HCT116 (cell line): Measurements from ENCODE around the gene CUX1. TPM values are rescaled to one million over a fixed set of nuclear protein-coding genes. Genes with fewer than 3 reads are reported as not detected.

Experiments used
- ATAC-seq: fragments of 200-7000 bp; cut with Tn5 transposase; 2 replicates; pipeline ENCODE4 v1.9.1; 2020; ENCODE audit warnings: mild to moderate bottlenecking, moderate library complexity
- BruUV-seq: library from RNA; stranded (reverse); fragments of 400-500 nt; replicated peaks from 2 replicates; lab custom pipeline; 2021; lab: Mats Ljungman, UMichigan
- CTCF ChIA-PET: fragments of 300-600 bp; sonication (Branson Sonifier 250); formaldehyde crosslinking; loops from one replicate; lab custom pipeline; 2021; ENCODE audit warnings: antibody characterized with exemption; lab: Charles Lee
- POLR2A ChIA-PET: fragments of 300-600, 350-600 bp; sonication (Branson Sonifier 250); formaldehyde crosslinking; loops from one replicate; lab custom pipeline; 2021; ENCODE audit warnings: antibody characterized with exemption; lab: Charles Lee
- RAD21 ChIA-PET, 2 experiments: fragments of 300-600 bp; sonication (Branson Sonifier 250); formaldehyde crosslinking; loops; one replicate each; lab custom pipeline; 2023; ENCODE audit warnings: low total read pairs in 2 of 2; ENCODE audit not compliant: uncharacterized antibody in 2 of 2, unreplicated experiment in 2 of 2, low non-redundant PET in 1 of 2; lab: Charles Lee
- DNase-seq: peaks from one replicate; pipeline ENCODE4 v3.0.0-alpha.2; 2010; ENCODE audit warnings: low read depth, low spot score
- H2AFZ ChIP-seq: fragments of 200-600 bp; shearing (Covaris generic), sonication (generic); 2 replicates; pipeline ENCODE4 v1.6.1; 2017; ENCODE audit warnings: low read depth, mixed run types, mixed read lengths, antibody characterized with exemption, low read length; ENCODE audit not compliant: poor library complexity, severe bottlenecking
- H3K27ac ChIP-seq: 2 replicates; pipeline ENCODE4 v1.5.1; 2012; ENCODE audit warnings: low read depth, low read length
- H3K27me3 ChIP-seq: fragments of 200-600 bp; sonication (generic); 2 replicates; pipeline ENCODE4 v1.6.1; 2016; ENCODE audit warnings: mixed run types, low read length, mixed read lengths; ENCODE audit not compliant: insufficient read depth
- H3K36me3 ChIP-seq, 2 experiments: fragments of 200-500 bp in 1 of 2; fragments of 200-600 bp in 1 of 2; sonication (Bioruptor generic) in 1 of 2; sonication (generic) in 1 of 2; 2 replicates each; pipeline versions ENCODE4 v1.5.1 to v1.6.1; 2014 to 2016; ENCODE audit warnings: low read length in 2 of 2, inconsistent platforms in 1 of 2, mixed read lengths in 1 of 2, mixed run types in 1 of 2; ENCODE audit not compliant: insufficient read depth in 2 of 2, control insufficient read depth in 1 of 2
- H3K4me1 ChIP-seq, 2 experiments: fragments of 200-600 bp in 1 of 2; sonication (generic) in 1 of 2; 2 replicates each; pipeline versions ENCODE4 v1.5.1 to v1.6.1; 2012 to 2017; ENCODE audit warnings: low read length in 2 of 2, inconsistent platforms in 1 of 2, mild to moderate bottlenecking in 1 of 2, mixed read lengths in 1 of 2, mixed run types in 1 of 2, moderate library complexity in 1 of 2; ENCODE audit not compliant: insufficient read depth in 2 of 2, control insufficient read depth in 1 of 2
- H3K4me2 ChIP-seq: fragments of 200-600 bp; sonication (generic); 2 replicates; pipeline ENCODE4 v1.6.1; 2017; ENCODE audit warnings: mixed run types, low read length, mixed read lengths
- H3K4me3 ChIP-seq, 2 experiments: fragments of 200-600 bp in 1 of 2; sonication (generic) in 1 of 2; replicated peaks in 1 of 2; 2 replicates each; pipeline ENCODE4 v1.5.1; 2011 to 2016; ENCODE audit warnings: low read length in 2 of 2, control low read depth in 1 of 2, low read depth in 1 of 2, mild to moderate bottlenecking in 1 of 2, mixed read lengths in 1 of 2, mixed run types in 1 of 2
- H3K79me2 ChIP-seq: fragments of 200-600 bp; sonication (generic); 2 replicates; pipeline ENCODE4 v1.6.1; 2017; ENCODE audit warnings: mild to moderate bottlenecking, mixed run types, low read length, moderate library complexity, mixed read lengths; ENCODE audit not compliant: insufficient read depth
- H3K9ac ChIP-seq: fragments of 200-600 bp; sonication (generic); 2 replicates; pipeline ENCODE4 v1.6.1; 2016; ENCODE audit warnings: low read length, mixed read lengths
- H3K9me2 ChIP-seq: fragments of 200-600 bp; sonication (generic), shearing (Covaris generic); 2 replicates; pipeline ENCODE4 v1.6.1; 2017; ENCODE audit warnings: mixed run types, mild to moderate bottlenecking, moderate library complexity; ENCODE audit not compliant: insufficient read depth
- H3K9me3 ChIP-seq, 2 experiments: fragments of 200-500 bp in 1 of 2; fragments of 200-600 bp in 1 of 2; sonication (Bioruptor generic) in 1 of 2; sonication (generic) in 1 of 2; 2 replicates each; pipeline ENCODE4 v1.6.1; 2014 to 2017; ENCODE audit warnings: low read length in 2 of 2, mixed read lengths in 2 of 2, inconsistent platforms in 1 of 2, low read depth in 1 of 2, mild to moderate bottlenecking in 1 of 2, mixed run types in 1 of 2, moderate library complexity in 1 of 2; ENCODE audit not compliant: control insufficient read depth in 1 of 2, insufficient read depth in 1 of 2
- H4K20me1 ChIP-seq: fragments of 200-600 bp; sonication (generic), shearing (Covaris generic); 2 replicates; pipeline ENCODE4 v1.6.1; 2017; ENCODE audit warnings: mixed run types, mild to moderate bottlenecking, moderate library complexity; ENCODE audit not compliant: insufficient read depth
- CBX3 ChIP-seq: IDR thresholded peaks from 2 replicates; pipeline ENCODE4 v1.6.1; 2012; ENCODE audit warnings: low read depth
- EGR1 ChIP-seq: IDR thresholded peaks from 2 replicates; pipeline ENCODE4 v1.6.1; 2012; ENCODE audit warnings: low read depth
- ELF1 ChIP-seq: IDR thresholded peaks from 2 replicates; pipeline ENCODE4 v1.6.1; 2012; ENCODE audit warnings: low read depth, borderline replicate concordance
- FOSL1 ChIP-seq: IDR thresholded peaks from 2 replicates; pipeline ENCODE4 v1.6.1; 2012; ENCODE audit warnings: low read depth
- JUND ChIP-seq: IDR thresholded peaks from 2 replicates; pipeline ENCODE4 v1.6.1; 2012
- POLR2A ChIP-seq: IDR thresholded peaks from 2 replicates; pipeline ENCODE4 v1.7.0; 2011; ENCODE audit warnings: borderline replicate concordance; ENCODE audit not compliant: insufficient read depth, insufficient read length; ENCODE audit errors: extremely low read depth
- RAD21 ChIP-seq: IDR thresholded peaks from 2 replicates; pipeline ENCODE4 v1.6.1; 2012; ENCODE audit warnings: low read depth, mild to moderate bottlenecking
- SIN3A ChIP-seq: IDR thresholded peaks from 2 replicates; pipeline ENCODE4 v1.6.1; 2012; ENCODE audit warnings: low read depth
- SP1 ChIP-seq: IDR thresholded peaks from 2 replicates; pipeline ENCODE4 v1.6.1; 2012; ENCODE audit warnings: low read depth
- TCF7L2 ChIP-seq: IDR thresholded peaks from 2 replicates; pipeline ENCODE4 v1.7.0; 2011; ENCODE audit warnings: borderline replicate concordance, inconsistent platforms; ENCODE audit not compliant: insufficient read depth, insufficient read length; ENCODE audit errors: extremely low read depth
- ZFX ChIP-seq: fragments of 450-650 bp; IDR thresholded peaks from 2 replicates; pipeline ENCODE4 v1.6.1; 2017
- ZNF274 ChIP-seq: fragments of 200-500 bp; sonication (Bioruptor generic); IDR thresholded peaks from 2 replicates; pipeline ENCODE4 v1.6.1; 2014; ENCODE audit warnings: mild to moderate bottlenecking, low read depth, low read length, inconsistent platforms
- intact Hi-C: fragments of 100-400 bp; cut with micrococcal nuclease; formaldehyde crosslinking; loops from 2 replicates; pipeline ENCODE4 v1.10.0; 2022
- total RNA-seq: library from RNA; stranded (reverse); gene quantifications from one replicate; pipeline ENCODE4 v1.2.1, GENCODE V29; 2021; ENCODE audit not compliant: unreplicated experiment
- TF ChIP-seq, protein P1 (sequence below): IDR thresholded peaks from 2 replicates; pipeline ENCODE4 v1.6.1; 2012
- TF ChIP-seq, protein P2 (sequence below): IDR thresholded peaks from 2 replicates; pipeline ENCODE4 v1.6.1; 2011; ENCODE audit warnings: mild to moderate bottlenecking, low read length, moderate library complexity; ENCODE audit not compliant: insufficient replicate concordance; ENCODE audit errors: extremely low read depth
- TF ChIP-seq, protein P3 (sequence below): IDR thresholded peaks from 2 replicates; pipeline ENCODE4 v1.6.1; 2012
- TF ChIP-seq, protein P4 (sequence below), 3 experiments: fragments of 200-600 bp in 1 of 3; sonication (generic) in 1 of 3; IDR thresholded peaks in 2 of 3; conservative IDR thresholded peaks in 1 of 3; 2 replicates each; pipeline ENCODE4 v1.5.1; 2012 to 2017; ENCODE audit warnings: low read depth in 2 of 3, low read length in 2 of 3, antibody characterized with exemption in 1 of 3, borderline replicate concordance in 1 of 3, control low read depth in 1 of 3, mild to moderate bottlenecking in 1 of 3, mixed read lengths in 1 of 3, mixed run types in 1 of 3, moderate library complexity in 1 of 3; ENCODE audit not compliant: insufficient read depth in 1 of 3
- TF ChIP-seq, protein P5 (sequence below): IDR thresholded peaks from 2 replicates; pipeline ENCODE4 v1.6.1; 2012; ENCODE audit warnings: low read depth

Gene CUX1
- total RNA-seq, 1 experiment from 2014 or later: 68.9 TPM

DNA sequence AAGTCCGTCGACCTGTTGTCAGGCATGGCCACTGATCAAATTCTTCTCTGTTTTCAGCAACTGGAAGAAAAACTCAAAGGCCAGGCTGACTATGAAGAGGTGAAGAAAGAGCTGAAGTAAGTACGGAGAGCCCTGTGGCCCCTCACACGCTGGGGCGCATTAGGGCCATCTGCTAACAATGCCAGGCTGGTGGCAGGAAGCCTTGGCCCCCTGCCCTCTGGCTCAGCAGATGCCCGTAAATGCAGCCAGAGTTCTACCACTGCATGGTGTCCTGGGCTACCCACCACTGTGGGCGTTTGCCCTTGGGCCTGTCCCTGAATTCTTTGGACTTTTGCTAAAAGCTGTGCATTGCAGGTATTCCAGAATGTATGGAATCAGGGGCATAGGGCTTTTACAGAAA, 372.3 kb downstream of the CUX1 start:
- Histone ChIP-seq H3K9ac (no peak overlapping the region), H3K27me3 (no peaks in the 10 kb centered on the region), H3K4me1 (no peaks in the 10 kb centered on the region), H4K20me1 (no peaks in the 10 kb centered on the region), H3K36me3 (no peaks in the 10 kb centered on the region; a peak in 1 of 4 replicates), H3K9me2 (no peaks in the 10 kb centered on the region), H3K79me2 (no peaks in the 10 kb centered on the region), H2AFZ (no peak overlapping the region), H3K27ac (no peak overlapping the region), H3K4me3 (no peak overlapping the region), H3K4me2 (no peak overlapping the region), H3K9me3 (no peaks in the 10 kb centered on the region)
- ChIA-PET POLR2A (no interaction called here), CTCF (no interaction called here), RAD21 (no interaction called here)
- DNase-seq: no peak
- no TSS peak for BruUV-seq
- TF ChIP-seq, protein P1, sequence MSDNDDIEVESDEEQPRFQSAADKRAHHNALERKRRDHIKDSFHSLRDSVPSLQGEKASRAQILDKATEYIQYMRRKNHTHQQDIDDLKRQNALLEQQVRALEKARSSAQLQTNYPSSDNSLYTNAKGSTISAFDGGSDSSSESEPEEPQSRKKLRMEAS: no peak
- TF ChIP-seq RAD21: no peak
- TF ChIP-seq, protein P2, sequence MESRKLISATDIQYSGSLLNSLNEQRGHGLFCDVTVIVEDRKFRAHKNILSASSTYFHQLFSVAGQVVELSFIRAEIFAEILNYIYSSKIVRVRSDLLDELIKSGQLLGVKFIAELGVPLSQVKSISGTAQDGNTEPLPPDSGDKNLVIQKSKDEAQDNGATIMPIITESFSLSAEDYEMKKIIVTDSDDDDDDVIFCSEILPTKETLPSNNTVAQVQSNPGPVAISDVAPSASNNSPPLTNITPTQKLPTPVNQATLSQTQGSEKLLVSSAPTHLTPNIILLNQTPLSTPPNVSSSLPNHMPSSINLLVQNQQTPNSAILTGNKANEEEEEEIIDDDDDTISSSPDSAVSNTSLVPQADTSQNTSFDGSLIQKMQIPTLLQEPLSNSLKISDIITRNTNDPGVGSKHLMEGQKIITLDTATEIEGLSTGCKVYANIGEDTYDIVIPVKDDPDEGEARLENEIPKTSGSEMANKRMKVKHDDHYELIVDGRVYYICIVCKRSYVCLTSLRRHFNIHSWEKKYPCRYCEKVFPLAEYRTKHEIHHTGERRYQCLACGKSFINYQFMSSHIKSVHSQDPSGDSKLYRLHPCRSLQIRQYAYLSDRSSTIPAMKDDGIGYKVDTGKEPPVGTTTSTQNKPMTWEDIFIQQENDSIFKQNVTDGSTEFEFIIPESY: no peak
- TF ChIP-seq POLR2A: no peak
- TF ChIP-seq CBX3: no peak
- TF ChIP-seq, protein P3, sequence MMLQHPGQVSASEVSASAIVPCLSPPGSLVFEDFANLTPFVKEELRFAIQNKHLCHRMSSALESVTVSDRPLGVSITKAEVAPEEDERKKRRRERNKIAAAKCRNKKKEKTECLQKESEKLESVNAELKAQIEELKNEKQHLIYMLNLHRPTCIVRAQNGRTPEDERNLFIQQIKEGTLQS: no peak
- TF ChIP-seq, protein P4, sequence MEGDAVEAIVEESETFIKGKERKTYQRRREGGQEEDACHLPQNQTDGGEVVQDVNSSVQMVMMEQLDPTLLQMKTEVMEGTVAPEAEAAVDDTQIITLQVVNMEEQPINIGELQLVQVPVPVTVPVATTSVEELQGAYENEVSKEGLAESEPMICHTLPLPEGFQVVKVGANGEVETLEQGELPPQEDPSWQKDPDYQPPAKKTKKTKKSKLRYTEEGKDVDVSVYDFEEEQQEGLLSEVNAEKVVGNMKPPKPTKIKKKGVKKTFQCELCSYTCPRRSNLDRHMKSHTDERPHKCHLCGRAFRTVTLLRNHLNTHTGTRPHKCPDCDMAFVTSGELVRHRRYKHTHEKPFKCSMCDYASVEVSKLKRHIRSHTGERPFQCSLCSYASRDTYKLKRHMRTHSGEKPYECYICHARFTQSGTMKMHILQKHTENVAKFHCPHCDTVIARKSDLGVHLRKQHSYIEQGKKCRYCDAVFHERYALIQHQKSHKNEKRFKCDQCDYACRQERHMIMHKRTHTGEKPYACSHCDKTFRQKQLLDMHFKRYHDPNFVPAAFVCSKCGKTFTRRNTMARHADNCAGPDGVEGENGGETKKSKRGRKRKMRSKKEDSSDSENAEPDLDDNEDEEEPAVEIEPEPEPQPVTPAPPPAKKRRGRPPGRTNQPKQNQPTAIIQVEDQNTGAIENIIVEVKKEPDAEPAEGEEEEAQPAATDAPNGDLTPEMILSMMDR (IDR thresholded peaks at IDR 0.05 in 2 of 3, conservative IDR thresholded peaks at IDR 0.05 in 1 of 3; ENCODE audit: borderline replicate concordance in 1 of 3, insufficient read depth in 1 of 3, low read depth in 2 of 3, low read length in 2 of 3): no peak
- TF ChIP-seq ELF1: no peak
- TF ChIP-seq ZFX: no peak
- TF ChIP-seq, protein P5, sequence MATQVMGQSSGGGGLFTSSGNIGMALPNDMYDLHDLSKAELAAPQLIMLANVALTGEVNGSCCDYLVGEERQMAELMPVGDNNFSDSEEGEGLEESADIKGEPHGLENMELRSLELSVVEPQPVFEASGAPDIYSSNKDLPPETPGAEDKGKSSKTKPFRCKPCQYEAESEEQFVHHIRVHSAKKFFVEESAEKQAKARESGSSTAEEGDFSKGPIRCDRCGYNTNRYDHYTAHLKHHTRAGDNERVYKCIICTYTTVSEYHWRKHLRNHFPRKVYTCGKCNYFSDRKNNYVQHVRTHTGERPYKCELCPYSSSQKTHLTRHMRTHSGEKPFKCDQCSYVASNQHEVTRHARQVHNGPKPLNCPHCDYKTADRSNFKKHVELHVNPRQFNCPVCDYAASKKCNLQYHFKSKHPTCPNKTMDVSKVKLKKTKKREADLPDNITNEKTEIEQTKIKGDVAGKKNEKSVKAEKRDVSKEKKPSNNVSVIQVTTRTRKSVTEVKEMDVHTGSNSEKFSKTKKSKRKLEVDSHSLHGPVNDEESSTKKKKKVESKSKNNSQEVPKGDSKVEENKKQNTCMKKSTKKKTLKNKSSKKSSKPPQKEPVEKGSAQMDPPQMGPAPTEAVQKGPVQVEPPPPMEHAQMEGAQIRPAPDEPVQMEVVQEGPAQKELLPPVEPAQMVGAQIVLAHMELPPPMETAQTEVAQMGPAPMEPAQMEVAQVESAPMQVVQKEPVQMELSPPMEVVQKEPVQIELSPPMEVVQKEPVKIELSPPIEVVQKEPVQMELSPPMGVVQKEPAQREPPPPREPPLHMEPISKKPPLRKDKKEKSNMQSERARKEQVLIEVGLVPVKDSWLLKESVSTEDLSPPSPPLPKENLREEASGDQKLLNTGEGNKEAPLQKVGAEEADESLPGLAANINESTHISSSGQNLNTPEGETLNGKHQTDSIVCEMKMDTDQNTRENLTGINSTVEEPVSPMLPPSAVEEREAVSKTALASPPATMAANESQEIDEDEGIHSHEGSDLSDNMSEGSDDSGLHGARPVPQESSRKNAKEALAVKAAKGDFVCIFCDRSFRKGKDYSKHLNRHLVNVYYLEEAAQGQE: no peak
- TF ChIP-seq FOSL1: no peak
- no peak for TF ChIP-seq SP1
- TF ChIP-seq SIN3A: no peak
- TF ChIP-seq TCF7L2: no peak
- no peak for TF ChIP-seq EGR1
- no peak for TF ChIP-seq ZNF274
- no peak for TF ChIP-seq JUND
- intact Hi-C loops: no loop called here
- ATAC-seq: no peak
